Neural progenitor cell (in vitro differentiated cells): ENCODE results near the gene HTT. TPM values are rescaled to one million over a fixed set of nuclear protein-coding genes. Genes with fewer than 3 reads are reported as not detected.
A peak's percentile ranks its signal among the peaks of the same experiment; 100 is the strongest.

Experiments used
- DNase-seq: peaks from one replicate; pipeline ENCODE4 v3.0.0-alpha.2; 2016; ENCODE audit warnings: low spot score
- H2AFZ ChIP-seq: fragments of 200-600 bp; sonication (generic); replicated peaks from 2 replicates; pipeline ENCODE4 v1.6.1; 2016; ENCODE audit warnings: antibody characterized with exemption
- H3F3A ChIP-seq: fragments of 200-600 bp; sonication (generic); 2 replicates; pipeline ENCODE4 v1.6.1; 2016; ENCODE audit warnings: antibody characterized with exemption, low read depth
- H3K27ac ChIP-seq: fragments of 200-600 bp; sonication (generic); 2 replicates; pipeline ENCODE4 v1.5.1; 2016; ENCODE audit warnings: mild to moderate bottlenecking
- H3K27me3 ChIP-seq: fragments of 200-600 bp; sonication (generic); 2 replicates; pipeline ENCODE4 v1.6.1; 2016; ENCODE audit warnings: mild to moderate bottlenecking, moderate library complexity
- H3K36me3 ChIP-seq: fragments of 200-600 bp; sonication (generic); 2 replicates; pipeline ENCODE4 v1.5.1; 2016
- H3K4me1 ChIP-seq: fragments of 200-600 bp; sonication (generic); 2 replicates; pipeline ENCODE4 v1.6.1; 2016; ENCODE audit warnings: mixed run types
- H3K4me2 ChIP-seq: fragments of 200-600 bp; sonication (generic); 2 replicates; pipeline ENCODE4 v1.6.1; 2016
- H3K4me3 ChIP-seq: fragments of 200-600 bp; sonication (generic); 2 replicates; pipeline ENCODE4 v1.5.1; 2016
- H3K79me2 ChIP-seq: fragments of 200-600 bp; sonication (generic); 2 replicates; pipeline ENCODE4 v1.6.1; 2016; ENCODE audit warnings: low read depth
- H3K9ac ChIP-seq: fragments of 200-600 bp; sonication (generic); 2 replicates; pipeline ENCODE4 v1.6.1; 2016
- H3K9me3 ChIP-seq: fragments of 200-600 bp; sonication (generic); 2 replicates; pipeline ENCODE4 v1.5.1; 2016; ENCODE audit warnings: low read depth
- H4K20me1 ChIP-seq: fragments of 200-600 bp; sonication (generic); 2 replicates; pipeline ENCODE4 v1.6.1; 2016; ENCODE audit warnings: low read depth
- H3K27ac Mint-ChIP-seq: 3 replicates; pipeline ENCODE4 v1.8.0; 2021; ENCODE audit warnings: mixed read lengths
- H3K27me3 Mint-ChIP-seq: 2 replicates; pipeline ENCODE4 v1.8.0; 2022; ENCODE audit warnings: low read depth, mild to moderate bottlenecking, inconsistent platforms, moderate library complexity, mixed read lengths; ENCODE audit not compliant: insufficient read depth
- H3K36me3 Mint-ChIP-seq: 3 replicates; pipeline ENCODE4 v1.8.0; 2021; ENCODE audit warnings: mixed read lengths
- H3K4me1 Mint-ChIP-seq: 3 replicates; pipeline ENCODE4 v1.8.0; 2021; ENCODE audit warnings: mixed read lengths
- H3K4me3 Mint-ChIP-seq: 3 replicates; pipeline ENCODE4 v1.8.0; 2021; ENCODE audit warnings: mild to moderate bottlenecking, moderate library complexity, mixed read lengths
- H3K9me3 Mint-ChIP-seq: 3 replicates; pipeline ENCODE4 v1.8.0; 2020; ENCODE audit warnings: mixed read lengths
- EZH2 ChIP-seq: fragments of 200-600 bp; sonication (generic); IDR thresholded peaks from 2 replicates; pipeline ENCODE4 v1.6.1; 2017; ENCODE audit warnings: antibody characterized with exemption, mild to moderate bottlenecking, moderate library complexity
- EZH2phosphoT487 ChIP-seq: fragments of 200-600 bp; sonication (generic); IDR thresholded peaks from 2 replicates; pipeline ENCODE4 v1.6.1; 2017; ENCODE audit warnings: antibody characterized with exemption
- total RNA-seq: library from RNA; depleted of rRNA; stranded (reverse); fragments of >200 nt; gene quantifications from 2 replicates; pipeline ENCODE4 v1.2.3, GENCODE V29; 2015; ENCODE audit warnings: low replicate concordance
- TF ChIP-seq, protein P1 (sequence below): fragments of 200-600 bp; sonication (generic); IDR thresholded peaks from 2 replicates; pipeline ENCODE4 v1.5.1; 2017; ENCODE audit warnings: antibody characterized with exemption, mild to moderate bottlenecking

Gene HTT
- total RNA-seq, 1 donor from 2014 or later, result 38.9 TPM

DNA sequence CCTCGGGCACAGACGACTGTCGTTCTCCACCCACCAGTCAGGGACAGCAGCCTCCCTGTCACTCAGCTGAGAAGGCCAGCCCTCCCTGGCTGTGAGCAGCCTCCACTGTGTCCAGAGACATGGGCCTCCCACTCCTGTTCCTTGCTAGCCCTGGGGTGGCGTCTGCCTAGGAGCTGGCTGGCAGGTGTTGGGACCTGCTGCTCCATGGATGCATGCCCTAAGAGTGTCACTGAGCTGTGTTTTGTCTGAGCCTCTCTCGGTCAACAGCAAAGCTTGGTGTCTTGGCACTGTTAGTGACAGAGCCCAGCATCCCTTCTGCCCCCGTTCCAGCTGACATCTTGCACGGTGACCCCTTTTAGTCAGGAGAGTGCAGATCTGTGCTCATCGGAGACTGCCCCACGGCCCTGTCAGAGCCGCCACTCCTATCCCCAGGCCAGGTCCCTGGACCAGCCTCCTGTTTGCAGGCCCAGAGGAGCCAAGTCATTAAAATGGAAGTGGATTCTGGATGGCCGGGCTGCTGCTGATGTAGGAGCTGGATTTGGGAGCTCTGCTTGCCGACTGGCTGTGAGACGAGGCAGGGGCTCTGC is 166.5 kb downstream of the HTT start:
- no peak for DNase-seq
- Histone ChIP-seq H3K79me2 (no peaks in the 10 kb centered on the region), H3F3A (no peaks in the 10 kb centered on the region), H3K36me3 (no peaks in the 10 kb centered on the region), H3K27ac (no peak overlapping the region), H4K20me1 (peaks cover 14% of the 10 kb centered on the region), H2AFZ (no peak overlapping the region), H3K9me3 (no peaks in the 10 kb centered on the region), H3K27me3 (no peaks in the 10 kb centered on the region), H3K4me3 (no peak overlapping the region), H3K9ac (no peak overlapping the region), H3K4me2 (no peak overlapping the region), H3K4me1 (peaks cover 10% of the 10 kb centered on the region)
- no peak overlapping the region for H3K4me3 Mint-ChIP-seq
- peaks cover 10% of the 10 kb centered on the region for H3K27me3 Mint-ChIP-seq
- TF ChIP-seq, protein P1, sequence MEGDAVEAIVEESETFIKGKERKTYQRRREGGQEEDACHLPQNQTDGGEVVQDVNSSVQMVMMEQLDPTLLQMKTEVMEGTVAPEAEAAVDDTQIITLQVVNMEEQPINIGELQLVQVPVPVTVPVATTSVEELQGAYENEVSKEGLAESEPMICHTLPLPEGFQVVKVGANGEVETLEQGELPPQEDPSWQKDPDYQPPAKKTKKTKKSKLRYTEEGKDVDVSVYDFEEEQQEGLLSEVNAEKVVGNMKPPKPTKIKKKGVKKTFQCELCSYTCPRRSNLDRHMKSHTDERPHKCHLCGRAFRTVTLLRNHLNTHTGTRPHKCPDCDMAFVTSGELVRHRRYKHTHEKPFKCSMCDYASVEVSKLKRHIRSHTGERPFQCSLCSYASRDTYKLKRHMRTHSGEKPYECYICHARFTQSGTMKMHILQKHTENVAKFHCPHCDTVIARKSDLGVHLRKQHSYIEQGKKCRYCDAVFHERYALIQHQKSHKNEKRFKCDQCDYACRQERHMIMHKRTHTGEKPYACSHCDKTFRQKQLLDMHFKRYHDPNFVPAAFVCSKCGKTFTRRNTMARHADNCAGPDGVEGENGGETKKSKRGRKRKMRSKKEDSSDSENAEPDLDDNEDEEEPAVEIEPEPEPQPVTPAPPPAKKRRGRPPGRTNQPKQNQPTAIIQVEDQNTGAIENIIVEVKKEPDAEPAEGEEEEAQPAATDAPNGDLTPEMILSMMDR, result no peak
- no peak for TF ChIP-seq EZH2phosphoT487
- no peak for TF ChIP-seq EZH2
- peak overlapping the region; percentile 4 for H3K27ac Mint-ChIP-seq
- H3K36me3 Mint-ChIP-seq, result peaks cover 14% of the 10 kb centered on the region
- H3K9me3 Mint-ChIP-seq, result no peaks in the 10 kb centered on the region
- H3K4me1 Mint-ChIP-seq, result peaks cover 25% of the 10 kb centered on the region

DNA sequence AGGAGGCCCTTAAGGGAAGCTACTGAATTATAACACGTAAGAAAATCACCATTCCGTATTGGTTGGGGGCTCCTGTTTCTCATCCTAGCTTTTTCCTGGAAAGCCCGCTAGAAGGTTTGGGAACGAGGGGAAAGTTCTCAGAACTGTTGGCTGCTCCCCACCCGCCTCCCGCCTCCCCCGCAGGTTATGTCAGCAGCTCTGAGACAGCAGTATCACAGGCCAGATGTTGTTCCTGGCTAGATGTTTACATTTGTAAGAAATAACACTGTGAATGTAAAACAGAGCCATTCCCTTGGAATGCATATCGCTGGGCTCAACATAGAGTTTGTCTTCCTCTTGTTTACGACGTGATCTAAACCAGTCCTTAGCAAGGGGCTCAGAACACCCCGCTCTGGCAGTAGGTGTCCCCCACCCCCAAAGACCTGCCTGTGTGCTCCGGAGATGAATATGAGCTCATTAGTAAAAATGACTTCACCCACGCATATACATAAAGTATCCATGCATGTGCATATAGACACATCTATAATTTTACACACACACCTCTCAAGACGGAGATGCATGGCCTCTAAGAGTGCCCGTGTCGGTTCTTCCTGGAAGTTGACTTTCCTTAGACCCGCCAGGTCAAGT is 167.5 kb downstream of the HTT start:
- Histone ChIP-seq H3K4me2 (no peak overlapping the region), H3K36me3 (no peaks in the 10 kb centered on the region), H4K20me1 (peaks cover 13% of the 10 kb centered on the region), H3K27ac (no peak overlapping the region), H3K4me1 (peaks cover 10% of the 10 kb centered on the region), H3K79me2 (no peaks in the 10 kb centered on the region), H3K4me3 (no peak overlapping the region), H3K9ac (no peak overlapping the region), H3K9me3 (no peaks in the 10 kb centered on the region), H3F3A (no peaks in the 10 kb centered on the region), H3K27me3 (no peaks in the 10 kb centered on the region), H2AFZ (no peak overlapping the region)
- peaks cover 14% of the 10 kb centered on the region for H3K36me3 Mint-ChIP-seq
- no peak for DNase-seq
- peaks cover 25% of the 10 kb centered on the region for H3K4me1 Mint-ChIP-seq
- TF ChIP-seq EZH2phosphoT487 (no peak), EZH2 (no peak)
- TF ChIP-seq, protein P1, result no peak
- H3K27me3 Mint-ChIP-seq, result peaks cover 10% of the 10 kb centered on the region
- no peaks in the 10 kb centered on the region for H3K9me3 Mint-ChIP-seq
- no peak overlapping the region for H3K4me3 Mint-ChIP-seq
- peak overlapping the region; percentile 20 for H3K27ac Mint-ChIP-seq

DNA sequence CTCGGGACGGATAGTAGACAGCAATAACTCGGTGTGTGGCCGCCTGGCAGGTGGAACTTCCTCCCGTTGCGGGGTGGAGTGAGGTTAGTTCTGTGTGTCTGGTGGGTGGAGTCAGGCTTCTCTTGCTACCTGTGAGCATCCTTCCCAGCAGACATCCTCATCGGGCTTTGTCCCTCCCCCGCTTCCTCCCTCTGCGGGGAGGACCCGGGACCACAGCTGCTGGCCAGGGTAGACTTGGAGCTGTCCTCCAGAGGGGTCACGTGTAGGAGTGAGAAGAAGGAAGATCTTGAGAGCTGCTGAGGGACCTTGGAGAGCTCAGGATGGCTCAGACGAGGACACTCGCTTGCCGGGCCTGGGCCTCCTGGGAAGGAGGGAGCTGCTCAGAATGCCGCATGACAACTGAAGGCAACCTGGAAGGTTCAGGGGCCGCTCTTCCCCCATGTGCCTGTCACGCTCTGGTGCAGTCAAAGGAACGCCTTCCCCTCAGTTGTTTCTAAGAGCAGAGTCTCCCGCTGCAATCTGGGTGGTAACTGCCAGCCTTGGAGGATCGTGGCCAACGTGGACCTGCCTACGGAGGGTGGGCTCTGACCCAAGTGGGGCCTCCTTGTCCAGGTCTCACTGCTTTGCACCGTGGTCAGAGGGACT is 168.8 kb downstream of the HTT start:
- Mint-ChIP-seq H3K27ac (no peak overlapping the region), H3K9me3 (no peaks in the 10 kb centered on the region), H3K4me3 (no peak overlapping the region), H3K36me3 (peaks cover 10% of the 10 kb centered on the region), H3K27me3 (peaks cover 8% of the 10 kb centered on the region), H3K4me1 (peaks cover 17% of the 10 kb centered on the region)
- H3K79me2 ChIP-seq, result no peaks in the 10 kb centered on the region
- no peak overlapping the region for H3K4me3 ChIP-seq
- no peak overlapping the region for H3K27ac ChIP-seq
- TF ChIP-seq EZH2phosphoT487, result no peak
- TF ChIP-seq, protein P1, result no peak
- H3F3A ChIP-seq, result no peaks in the 10 kb centered on the region
- H3K4me2 ChIP-seq, result no peak overlapping the region
- no peak overlapping the region for H3K9ac ChIP-seq
- no peaks in the 10 kb centered on the region for H3K9me3 ChIP-seq
- peaks cover under 1% of the 10 kb centered on the region for H3K4me1 ChIP-seq
- H4K20me1 ChIP-seq, result peaks cover 2% of the 10 kb centered on the region
- no peaks in the 10 kb centered on the region for H3K27me3 ChIP-seq
- no peak for DNase-seq
- H2AFZ ChIP-seq, result no peak overlapping the region
- no peaks in the 10 kb centered on the region for H3K36me3 ChIP-seq
